Activated CD4-positive, alpha-beta T cell treated with anti-CD3 and anti-CD28 coated beads, Interleukin-2, amount 10 ng/mL, durations not matched to agents 24 days and 14 days (primary cell): Measurements from ENCODE around the gene RAD51B. TPM values are rescaled to one million over a fixed set of nuclear protein-coding genes. Genes with fewer than 3 reads are reported as not detected.
"Not testable (repeated sequence)": the region's sequence is repeated elsewhere in the genome, so short reads cannot be mapped to it uniquely, and the experiment has no call there.

ENCODE experiments used
- DNase-seq: peaks from one replicate; pipeline ENCODE4 v3.0.0; 2022
- H3K27ac Mint-ChIP-seq: one replicate; pipeline ENCODE4 v1.8.0; 2022; ENCODE audit warnings: mild to moderate bottlenecking, mixed read lengths
- H3K27me3 Mint-ChIP-seq: one replicate; pipeline ENCODE4 v1.8.0; 2022; ENCODE audit warnings: mixed read lengths
- H3K36me3 Mint-ChIP-seq: one replicate; pipeline ENCODE4 v1.8.0; 2022; ENCODE audit warnings: low read depth, mild to moderate bottlenecking, mixed read lengths
- H3K4me1 Mint-ChIP-seq: one replicate; pipeline ENCODE4 v1.8.0; 2021; ENCODE audit warnings: mixed read lengths
- H3K4me3 Mint-ChIP-seq: one replicate; pipeline ENCODE4 v1.8.0; 2022; ENCODE audit warnings: mild to moderate bottlenecking, moderate library complexity, mixed read lengths
- H3K9me3 Mint-ChIP-seq: one replicate; pipeline ENCODE4 v1.8.0; 2021; ENCODE audit warnings: mixed read lengths
- intact Hi-C: fragments of 100-400 bp; cut with micrococcal nuclease; formaldehyde crosslinking; loops from one replicate; pipeline ENCODE4 v1.15.1; 2023
- total RNA-seq: library from RNA; stranded (reverse); gene quantifications from 2 replicates; pipeline ENCODE4 v1.2.3, GENCODE V29; 2022

The RAD51B gene
- total RNA-seq, 1 donor from 2014 or later: 29.3 TPM

DNA sequence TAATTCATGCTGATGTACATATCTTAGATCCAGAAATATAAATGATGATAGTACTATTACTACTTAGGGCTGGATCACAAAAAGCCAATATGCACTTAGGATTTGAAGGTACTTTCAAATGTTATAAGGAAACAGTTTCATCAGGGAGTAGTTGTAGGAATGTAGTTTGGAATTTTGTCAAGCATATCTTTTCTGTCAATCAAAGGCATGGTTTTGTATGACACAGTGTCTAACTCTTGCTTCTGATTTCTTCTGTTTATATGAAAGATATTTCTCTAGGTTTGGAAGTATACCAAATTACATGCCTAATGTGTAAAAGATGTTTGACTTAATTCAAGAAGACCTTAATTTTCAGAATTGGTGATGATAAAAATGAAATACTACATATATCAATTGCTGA is 135.7 kb downstream of the RAD51B start:
- Mint-ChIP-seq H3K36me3 (no peaks in the 10 kb centered on the region), H3K4me1 (no peaks in the 10 kb centered on the region), H3K27ac (no peak overlapping the region), H3K27me3 (no peaks in the 10 kb centered on the region), H3K4me3 (no peak overlapping the region), H3K9me3 (no peaks in the 10 kb centered on the region)
- no peak for DNase-seq
- intact Hi-C loops: no loop called here

DNA sequence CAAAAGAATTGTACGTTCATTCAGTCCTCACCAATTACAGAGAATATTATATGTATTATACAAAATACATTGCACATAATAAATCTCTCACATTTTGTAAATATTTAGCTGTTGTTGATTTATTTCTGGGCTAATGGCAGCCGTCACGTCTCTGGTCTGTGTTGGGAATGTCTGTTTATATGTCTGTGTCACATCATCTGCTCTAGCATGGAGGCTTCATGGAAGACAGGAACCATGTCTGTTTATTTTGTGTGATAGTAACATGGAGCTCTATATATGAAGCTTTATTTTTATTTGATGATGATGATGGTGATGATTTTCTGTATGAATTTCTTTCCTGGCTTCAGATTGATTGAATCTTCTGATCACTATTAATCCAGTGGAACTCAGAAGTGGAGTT is 138.4 kb downstream of the RAD51B start:
- intact Hi-C loops: no loop called here
- no peaks in the 10 kb centered on the region for H3K36me3 Mint-ChIP-seq
- no peaks in the 10 kb centered on the region for H3K27me3 Mint-ChIP-seq
- H3K27ac Mint-ChIP-seq: no peak overlapping the region
- H3K4me1 Mint-ChIP-seq: peaks cover 3% of the 10 kb centered on the region
- no peaks in the 10 kb centered on the region for H3K9me3 Mint-ChIP-seq
- no peak overlapping the region for H3K4me3 Mint-ChIP-seq
- DNase-seq: no peak

DNA sequence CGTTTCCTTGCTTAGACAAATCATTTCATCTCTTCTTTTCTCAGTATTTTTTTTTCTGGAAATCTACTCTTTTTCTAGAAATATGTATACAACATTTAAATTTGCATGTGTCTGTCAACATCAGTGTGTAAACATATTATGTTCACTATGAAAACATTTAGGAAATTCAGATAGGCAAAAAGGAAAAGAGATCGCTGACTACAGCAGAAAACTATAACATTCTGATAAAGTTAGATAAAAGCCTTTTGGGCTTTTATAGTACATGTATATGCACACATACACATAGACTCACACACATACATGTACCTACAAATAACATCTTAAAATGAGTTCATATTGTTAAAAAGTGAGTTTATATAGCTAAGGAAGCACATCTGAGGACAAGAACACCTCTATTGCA is 142.1 kb downstream of the RAD51B start:
- intact Hi-C loops: no loop called here
- H3K4me1 Mint-ChIP-seq: peaks cover 3% of the 10 kb centered on the region
- no peak for DNase-seq
- no peak overlapping the region for H3K27ac Mint-ChIP-seq
- no peaks in the 10 kb centered on the region for H3K27me3 Mint-ChIP-seq
- H3K9me3 Mint-ChIP-seq: peaks cover 3% of the 10 kb centered on the region
- no peak overlapping the region for H3K4me3 Mint-ChIP-seq
- peaks cover 3% of the 10 kb centered on the region for H3K36me3 Mint-ChIP-seq

- Mint-ChIP-seq H3K36me3 (peaks cover 7% of the 10 kb centered on the region), H3K4me1 (peaks cover 3% of the 10 kb centered on the region), H3K9me3 (peaks cover 7% of the 10 kb centered on the region), H3K27ac (no peak overlapping the region), H3K27me3 (no peaks in the 10 kb centered on the region), H3K4me3 (no peak overlapping the region)
- no peak for DNase-seq
- intact Hi-C loops: no loop called here
Measured at GRCh38 chr14:67962215-67962644, 142.7 kb downstream of the RAD51B start.

GRCh38 chr14:67963545-67963944 is 144.0 kb downstream of the RAD51B start:
- H3K27me3 Mint-ChIP-seq: no peaks in the 10 kb centered on the region
- DNase-seq: no peak
- H3K9me3 Mint-ChIP-seq: peaks cover 12% of the 10 kb centered on the region
- peaks cover 13% of the 10 kb centered on the region for H3K36me3 Mint-ChIP-seq
- intact Hi-C loops: no loop called here
- H3K4me1 Mint-ChIP-seq: peaks cover 3% of the 10 kb centered on the region
- no peak overlapping the region for H3K4me3 Mint-ChIP-seq
- H3K27ac Mint-ChIP-seq: no peak overlapping the region

GRCh38 chr14:67963960-67964812 is 144.6 kb downstream of the RAD51B start:
- Mint-ChIP-seq H3K4me1 (peaks cover 3% of the 10 kb centered on the region), H3K27me3 (no peaks in the 10 kb centered on the region), H3K36me3 (peaks cover 16% of the 10 kb centered on the region), H3K4me3 (no peak overlapping the region), H3K27ac (no peak overlapping the region), H3K9me3 (peaks cover 12% of the 10 kb centered on the region)
- intact Hi-C loops: no loop called here
- DNase-seq: no peak

DNA sequence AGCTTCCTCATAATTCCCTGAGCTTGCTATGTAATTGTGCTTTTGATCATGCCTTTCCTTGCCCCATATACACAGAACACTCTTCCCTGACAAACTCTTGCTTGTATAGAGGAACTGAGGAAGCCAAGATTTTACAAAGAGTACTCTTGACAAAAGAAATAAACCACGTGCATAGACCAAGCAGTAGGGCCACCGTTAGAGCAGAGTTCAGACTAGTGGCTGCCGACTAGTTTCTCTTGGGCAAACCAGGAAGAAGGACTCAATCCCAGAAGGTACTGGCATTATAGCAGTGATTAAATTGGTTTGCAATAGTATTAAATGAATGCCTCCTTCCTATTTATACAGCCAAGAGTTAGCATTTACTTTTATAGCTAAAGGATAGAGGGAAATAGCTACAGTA is 146.1 kb downstream of the RAD51B start:
- Mint-ChIP-seq H3K9me3 (peaks cover 12% of the 10 kb centered on the region), H3K27ac (no peak overlapping the region), H3K36me3 (peaks cover 16% of the 10 kb centered on the region), H3K27me3 (no peaks in the 10 kb centered on the region), H3K4me3 (no peak overlapping the region), H3K4me1 (peaks cover 3% of the 10 kb centered on the region)
- intact Hi-C loops: no loop called here
- no peak for DNase-seq

GRCh38 chr14:67967206-67967605 is 147.6 kb downstream of the RAD51B start:
- intact Hi-C loops: no loop called here
- Mint-ChIP-seq H3K9me3 (peaks cover 12% of the 10 kb centered on the region), H3K36me3 (peaks cover 16% of the 10 kb centered on the region), H3K27me3 (no peaks in the 10 kb centered on the region), H3K27ac (no peak overlapping the region), H3K4me3 (no peak overlapping the region), H3K4me1 (peaks cover 1% of the 10 kb centered on the region)
- DNase-seq: no peak

GRCh38 chr14:67967970-67968369 is 148.4 kb downstream of the RAD51B start:
- H3K27me3 Mint-ChIP-seq, intact Hi-C loops, H3K4me1 Mint-ChIP-seq, H3K4me3 Mint-ChIP-seq, DNase-seq, H3K27ac Mint-ChIP-seq: not testable (repeated sequence)
- H3K36me3 Mint-ChIP-seq: peaks cover 16% of the 10 kb centered on the region
- H3K9me3 Mint-ChIP-seq: peaks cover 12% of the 10 kb centered on the region

DNA sequence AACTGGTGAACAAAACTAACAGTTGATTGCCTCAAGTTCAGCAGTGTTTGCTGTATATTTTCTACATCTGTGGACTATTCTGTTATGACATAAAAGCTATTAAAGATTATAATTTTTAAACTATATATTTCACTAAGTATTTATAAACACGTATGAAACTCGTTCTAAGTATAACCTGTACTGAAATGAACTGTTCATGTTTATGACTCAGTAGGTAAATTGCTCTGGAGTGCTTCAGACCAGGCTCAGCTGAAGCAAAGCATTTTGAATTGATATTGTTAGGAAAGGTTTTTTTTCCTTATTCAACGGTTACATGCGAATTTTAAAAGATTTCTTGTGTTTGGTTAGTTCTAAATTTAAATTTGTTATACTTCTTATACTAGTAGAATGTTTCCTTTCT is 151.3 kb downstream of the RAD51B start:
- peaks cover 12% of the 10 kb centered on the region for H3K9me3 Mint-ChIP-seq
- no peaks in the 10 kb centered on the region for H3K27me3 Mint-ChIP-seq
- DNase-seq: no peak
- H3K27ac Mint-ChIP-seq: no peak overlapping the region
- no peaks in the 10 kb centered on the region for H3K4me1 Mint-ChIP-seq
- intact Hi-C loops: no loop called here
- H3K36me3 Mint-ChIP-seq: peaks cover 13% of the 10 kb centered on the region
- no peak overlapping the region for H3K4me3 Mint-ChIP-seq

GRCh38 chr14:67971627-67972625 is 152.3 kb downstream of the RAD51B start:
- Mint-ChIP-seq H3K36me3 (peaks cover 11% of the 10 kb centered on the region), H3K4me3 (no peak overlapping the region), H3K9me3 (peaks cover 7% of the 10 kb centered on the region), H3K27ac (no peak overlapping the region), H3K27me3 (no peaks in the 10 kb centered on the region), H3K4me1 (no peaks in the 10 kb centered on the region)
- intact Hi-C loops: no loop called here
- no peak for DNase-seq

- no peak for DNase-seq
- peaks cover 4% of the 10 kb centered on the region for H3K36me3 Mint-ChIP-seq
- no peak overlapping the region for H3K27ac Mint-ChIP-seq
- H3K4me1 Mint-ChIP-seq: peaks cover 2% of the 10 kb centered on the region
- H3K4me3 Mint-ChIP-seq: no peak overlapping the region
- no peaks in the 10 kb centered on the region for H3K27me3 Mint-ChIP-seq
- intact Hi-C loops: no loop called here
- H3K9me3 Mint-ChIP-seq: no peaks in the 10 kb centered on the region
Measured at GRCh38 chr14:67973436-67973835, 153.9 kb downstream of the RAD51B start.

- Mint-ChIP-seq H3K27ac (no peak overlapping the region), H3K36me3 (no peaks in the 10 kb centered on the region), H3K9me3 (no peaks in the 10 kb centered on the region), H3K4me3 (no peak overlapping the region), H3K4me1 (peaks cover 2% of the 10 kb centered on the region), H3K27me3 (no peaks in the 10 kb centered on the region)
- intact Hi-C loops: no loop called here
- DNase-seq: no peak
Measured at GRCh38 chr14:67975470-67975869, 155.9 kb downstream of the RAD51B start.

DNA sequence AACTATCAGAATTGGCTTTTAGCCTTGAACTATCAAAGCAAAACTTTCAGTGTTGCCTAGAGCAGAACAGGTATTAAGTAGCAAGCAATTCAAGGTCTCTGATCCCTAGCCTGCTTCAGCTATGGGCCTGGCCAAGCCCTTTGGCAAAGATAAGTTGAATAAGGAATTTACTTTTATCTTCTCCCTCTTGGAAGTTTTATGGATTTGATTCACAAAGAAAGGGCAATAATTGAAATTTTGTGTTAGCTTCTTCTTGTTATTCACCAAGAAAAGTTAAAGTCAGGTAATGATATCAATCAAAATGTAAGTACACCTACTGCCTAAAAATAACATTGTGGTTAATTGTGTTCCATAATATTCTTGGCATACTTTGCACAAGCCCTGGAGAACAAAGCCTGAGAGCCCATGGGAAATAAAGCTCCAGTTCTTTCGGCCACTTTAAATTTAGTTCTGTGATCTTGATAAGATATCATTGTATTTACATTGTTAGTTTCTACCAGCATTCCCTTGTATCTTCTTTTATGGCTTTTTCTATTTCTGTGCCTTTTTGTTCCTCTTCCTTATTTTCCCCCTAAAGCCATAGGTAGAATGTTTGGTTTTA is 158.0 kb downstream of the RAD51B start:
- no peaks in the 10 kb centered on the region for H3K9me3 Mint-ChIP-seq
- H3K27ac Mint-ChIP-seq: no peak overlapping the region
- peaks cover 2% of the 10 kb centered on the region for H3K4me1 Mint-ChIP-seq
- intact Hi-C loops: no loop called here
- H3K36me3 Mint-ChIP-seq: no peaks in the 10 kb centered on the region
- DNase-seq: no peak
- no peaks in the 10 kb centered on the region for H3K27me3 Mint-ChIP-seq
- no peak overlapping the region for H3K4me3 Mint-ChIP-seq
